Upper lobe of left lung (tissue), 6 donors: ENCODE data around the gene DGKI. TPM values are rescaled to one million over a fixed set of nuclear protein-coding genes. Genes with fewer than 3 reads are reported as not detected.

Source experiments
- ATAC-seq, 2 donors: fragments of 200-7000 bp; cut with Tn5 transposase; one replicate each; pipeline ENCODE4 v1.9.1; 2022; ENCODE audit warnings: mild to moderate bottlenecking in 2 of 2, moderate library complexity in 2 of 2; ENCODE audit not compliant: low FRiP score in 2 of 2
- DNase-seq, 2 donors: peaks; one replicate each; pipeline ENCODE4 v3.0.0-alpha.2; 2019 to 2020
- H3K27ac ChIP-seq, 4 donors: fragments of 200-600 bp; sonication (generic); one replicate each; pipeline ENCODE4 v1.5.1; 2016 to 2019
- H3K27me3 ChIP-seq, 4 donors: fragments of 200-600 bp; sonication (generic); one replicate each; pipeline ENCODE4 v1.5.1; 2017 to 2019
- H3K36me3 ChIP-seq, 4 donors: fragments of 200-600 bp; sonication (generic); one replicate each; pipeline ENCODE4 v1.5.1; 2016 to 2019
- H3K4me1 ChIP-seq, 4 donors: fragments of 200-600 bp; sonication (generic); one replicate each; pipeline ENCODE4 v1.5.1; 2018 to 2019
- H3K4me3 ChIP-seq, 4 donors: fragments of 200-600 bp; sonication (generic); one replicate each; pipeline ENCODE4 v1.5.1; 2017 to 2019; ENCODE audit warnings: mild to moderate bottlenecking in 2 of 4, moderate library complexity in 1 of 4
- H3K9me3 ChIP-seq, 4 donors: fragments of 200-600 bp; sonication (generic); one replicate each; pipeline ENCODE4 v1.5.1; 2018 to 2019
- CTCF ChIP-seq, 6 experiments: fragments of 450-650 bp in 4 of 6; fragments of 200-600 bp in 2 of 6; sonication (generic) in 2 of 6; IDR thresholded peaks; one replicate each; pipeline ENCODE4 v1.5.1; 2016 to 2019; ENCODE audit warnings: antibody characterized with exemption in 6 of 6
- EP300 ChIP-seq, 4 donors: sonication (generic); formaldehyde crosslinking; IDR thresholded peaks; one replicate each; pipeline ENCODE4 v1.5.1; 2017; ENCODE audit warnings: antibody characterized with exemption in 4 of 4, control low read depth in 2 of 4
- POLR2A ChIP-seq, 4 donors: fragments of 450-650 bp; IDR thresholded peaks; one replicate each; pipeline ENCODE4 v1.5.1; 2016 to 2017; ENCODE audit warnings: antibody characterized with exemption in 4 of 4, mild to moderate bottlenecking in 2 of 4
- POLR2AphosphoS5 ChIP-seq, 2 donors: sonication (generic); formaldehyde crosslinking; IDR thresholded peaks; one replicate each; pipeline ENCODE4 v1.5.1; 2017; ENCODE audit warnings: antibody characterized with exemption in 2 of 2
- WGBS, 2 donors: methylation state at CpG; one replicate each; pipeline ENCODE4 v1.1.5; 2017 to 2018; 5-methylcytosine and 5-hydroxymethylcytosine counted together
- total RNA-seq, 6 donors: library from RNA; depleted of rRNA in 4 of 6; stranded (reverse); fragments of >200 nt in 4 of 6; gene quantifications; one replicate each; pipeline versions ENCODE4 v1.1.0 to v1.2.1, GENCODE V29; 2016 to 2021
- donor health status: DM: no; HTN: no; CAD: no; lungs with moderate emphysema.
- donor health status: DM: no; HTN: yes; CAD: no; lungs with severe emphysema.

Gene DGKI
- total RNA-seq, 6 donors from 2014 or later, result under 0.01 to 4.5 (median 0.34) TPM; not detected in 1

- H3K4me3 ChIP-seq, result no peak overlapping the region
- H3K9me3 ChIP-seq, result no peaks in the 10 kb centered on the region
- no peak overlapping the region for H3K27ac ChIP-seq
- H3K36me3 ChIP-seq, result no peaks in the 10 kb centered on the region
- TF ChIP-seq EP300 (IDR thresholded peaks at IDR 0.05) (no peak), CTCF (IDR thresholded peaks at IDR 0.05) (no peak), POLR2A (IDR thresholded peaks at IDR 0.05) (no peak), POLR2AphosphoS5 (IDR thresholded peaks at IDR 0.05) (no peak)
- no peak for ATAC-seq
- DNase-seq, result no peak
- no peaks in the 10 kb centered on the region for H3K4me1 ChIP-seq
- H3K27me3 ChIP-seq, result no peaks in the 10 kb centered on the region
- 52 to 56% methylated on average over 5 of the region's 5 CpGs for whole genome bisulfite sequencing, 2 donors
Measured at GRCh38 chr7:137755846-137756651, 90.7 kb downstream of the DGKI start.

DNA sequence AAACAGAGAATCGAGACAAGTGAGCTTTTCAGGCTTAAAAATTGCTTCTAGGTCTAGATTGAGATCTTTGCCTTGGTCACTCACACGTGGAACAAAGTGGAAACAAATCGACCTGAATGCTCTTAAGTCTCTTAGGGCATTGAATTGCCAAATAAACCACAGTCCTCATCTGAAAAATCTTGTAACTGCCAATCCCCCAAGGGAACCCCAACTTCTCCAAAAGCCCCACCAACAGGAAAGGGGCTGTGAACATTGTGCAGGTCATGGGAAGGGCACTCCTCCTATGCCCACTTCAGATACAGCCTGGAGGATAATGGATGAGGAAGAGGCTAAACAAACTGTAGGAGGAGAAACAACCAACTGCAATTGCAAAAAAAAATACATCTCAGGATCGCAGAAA, 91.3 kb downstream of the DGKI start:
- peak in 1 of 2 donors; percentile 38 for ATAC-seq
- Histone ChIP-seq H3K4me3 (no peak overlapping the region), H3K36me3 (no peaks in the 10 kb centered on the region), H3K4me1 (no peaks in the 10 kb centered on the region), H3K27me3 (no peaks in the 10 kb centered on the region), H3K9me3 (no peaks in the 10 kb centered on the region), H3K27ac (no peak overlapping the region)
- 21 to 24% methylated on average over 4 of the region's 4 CpGs for WGBS, 2 donors
- TF ChIP-seq EP300 (IDR thresholded peaks at IDR 0.05), result no peak
- no peak for TF ChIP-seq POLR2AphosphoS5 (IDR thresholded peaks at IDR 0.05)
- no peak for TF ChIP-seq POLR2A (IDR thresholded peaks at IDR 0.05)
- TF ChIP-seq CTCF (IDR thresholded peaks at IDR 0.05), result no peak
- DNase-seq, result no peak

- TF ChIP-seq POLR2AphosphoS5 (IDR thresholded peaks at IDR 0.05), result no peak
- no peak for TF ChIP-seq CTCF (IDR thresholded peaks at IDR 0.05)
- no peak for TF ChIP-seq POLR2A (IDR thresholded peaks at IDR 0.05)
- TF ChIP-seq EP300 (IDR thresholded peaks at IDR 0.05), result no peak
- DNase-seq (no peak), ATAC-seq (peak in 1 of 2 donors; percentile 9)
- WGBS, 2 donors, result 19 to 22% methylated on average over 11 of the region's 11 CpGs
- H3K4me3 ChIP-seq, result no peak overlapping the region
- H3K27me3 ChIP-seq, result no peaks in the 10 kb centered on the region
- no peak overlapping the region for H3K27ac ChIP-seq
- no peaks in the 10 kb centered on the region for H3K36me3 ChIP-seq
- no peaks in the 10 kb centered on the region for H3K9me3 ChIP-seq
- H3K4me1 ChIP-seq, result no peaks in the 10 kb centered on the region
Measured at GRCh38 chr7:137753948-137754851, 92.6 kb downstream of the DGKI start.

DNA sequence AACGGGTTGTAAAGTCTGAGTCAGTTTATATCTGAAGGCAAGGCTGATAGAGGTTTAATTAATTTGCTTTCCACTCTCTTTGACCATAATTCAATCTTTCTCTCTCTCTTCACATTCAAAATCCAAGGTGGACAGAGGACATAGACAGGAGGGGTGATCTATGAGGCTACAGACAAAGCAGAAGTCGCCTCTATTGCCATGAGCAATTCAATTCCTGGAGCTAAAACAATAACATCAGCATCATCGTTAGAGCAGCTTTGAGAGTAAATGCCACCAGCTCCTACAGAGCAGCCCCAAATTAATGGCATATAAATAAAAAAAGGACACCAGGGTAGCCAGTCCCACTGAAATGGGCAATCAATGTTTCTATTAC, 93.2 kb downstream of the DGKI start:
- no peaks in the 10 kb centered on the region for H3K27me3 ChIP-seq
- H3K27ac ChIP-seq, result no peak overlapping the region
- WGBS, 2 donors, result 59 to 61% methylated on average over 3 of the region's 3 CpGs
- TF ChIP-seq POLR2A (IDR thresholded peaks at IDR 0.05), result no peak
- TF ChIP-seq POLR2AphosphoS5 (IDR thresholded peaks at IDR 0.05), result no peak
- H3K4me3 ChIP-seq, result no peak overlapping the region
- H3K9me3 ChIP-seq, result no peaks in the 10 kb centered on the region
- DNase-seq (no peak), ATAC-seq (no peak)
- H3K4me1 ChIP-seq, result no peaks in the 10 kb centered on the region
- no peaks in the 10 kb centered on the region for H3K36me3 ChIP-seq

GRCh38 chr7:137753067-137753466, 93.7 kb downstream of the DGKI start:
- no peak overlapping the region for H3K27ac ChIP-seq
- 67 to 84% methylated on average over 3 to 4 of the region's 4 CpGs for WGBS, 2 donors
- ATAC-seq, result no peak

More at GRCh38 chr7:137753067-137753466, 93.7 kb downstream of the DGKI start:
- Histone ChIP-seq H3K36me3 (no peaks in the 10 kb centered on the region), H3K27me3 (no peaks in the 10 kb centered on the region), H3K4me3 (no peak overlapping the region), H3K4me1 (no peaks in the 10 kb centered on the region), H3K9me3 (no peaks in the 10 kb centered on the region)
- TF ChIP-seq EP300 (IDR thresholded peaks at IDR 0.05) (no peak), CTCF (IDR thresholded peaks at IDR 0.05) (no peak), POLR2AphosphoS5 (IDR thresholded peaks at IDR 0.05) (no peak), POLR2A (IDR thresholded peaks at IDR 0.05) (no peak)
- DNase-seq, result no peak
